OCI-LY3 (cell line): ENCODE data around the gene DNHD1.

Experiments
- EZH2phosphoT487 ChIP-seq: fragments of 200-600 bp; shearing (Covaris generic); IDR thresholded peaks from 2 replicates; pipeline ENCODE4 v1.6.1; 2018; ENCODE audit warnings: antibody characterized with exemption, mixed run types, low read depth
- TF ChIP-seq, protein P1 (sequence below): fragments of 200-600, 300-600 bp; sonication (generic); IDR thresholded peaks from 2 replicates; pipeline ENCODE4 v1.5.1; 2014; ENCODE audit warnings: antibody characterized with exemption, low read length, low read depth

DNA sequence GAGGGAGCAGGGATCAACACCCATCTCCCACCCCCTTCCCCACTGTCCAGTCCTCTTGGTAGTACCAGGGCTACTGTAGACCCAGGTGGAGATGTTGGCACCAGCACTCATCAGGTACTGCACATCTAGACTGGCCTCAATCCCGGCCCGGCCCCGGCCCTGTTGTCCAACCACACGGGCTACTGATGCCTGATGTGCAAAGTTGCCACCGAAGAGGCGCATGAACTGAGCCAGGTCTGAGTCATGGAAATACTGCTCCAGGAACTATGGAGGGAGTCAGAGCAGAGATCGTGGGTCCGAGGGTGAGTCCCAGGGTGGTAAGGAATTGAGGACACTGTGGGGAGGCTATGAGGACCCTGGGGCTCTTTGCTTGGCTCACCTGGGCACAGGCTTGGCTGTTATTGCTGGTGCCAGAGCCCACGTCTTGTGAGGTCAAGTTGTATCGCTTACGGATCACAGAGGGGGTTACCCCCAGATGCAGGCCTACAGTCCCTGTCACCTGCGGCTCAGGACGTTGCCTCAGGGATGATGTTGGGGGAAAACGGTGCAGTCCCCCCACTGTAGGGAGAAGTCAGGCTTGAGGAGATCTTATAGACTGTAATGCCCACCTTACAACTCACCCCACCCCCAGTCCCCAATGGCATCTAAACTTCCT lies 119.6 kb downstream of the DNHD1 start:
- TF ChIP-seq, protein P1, sequence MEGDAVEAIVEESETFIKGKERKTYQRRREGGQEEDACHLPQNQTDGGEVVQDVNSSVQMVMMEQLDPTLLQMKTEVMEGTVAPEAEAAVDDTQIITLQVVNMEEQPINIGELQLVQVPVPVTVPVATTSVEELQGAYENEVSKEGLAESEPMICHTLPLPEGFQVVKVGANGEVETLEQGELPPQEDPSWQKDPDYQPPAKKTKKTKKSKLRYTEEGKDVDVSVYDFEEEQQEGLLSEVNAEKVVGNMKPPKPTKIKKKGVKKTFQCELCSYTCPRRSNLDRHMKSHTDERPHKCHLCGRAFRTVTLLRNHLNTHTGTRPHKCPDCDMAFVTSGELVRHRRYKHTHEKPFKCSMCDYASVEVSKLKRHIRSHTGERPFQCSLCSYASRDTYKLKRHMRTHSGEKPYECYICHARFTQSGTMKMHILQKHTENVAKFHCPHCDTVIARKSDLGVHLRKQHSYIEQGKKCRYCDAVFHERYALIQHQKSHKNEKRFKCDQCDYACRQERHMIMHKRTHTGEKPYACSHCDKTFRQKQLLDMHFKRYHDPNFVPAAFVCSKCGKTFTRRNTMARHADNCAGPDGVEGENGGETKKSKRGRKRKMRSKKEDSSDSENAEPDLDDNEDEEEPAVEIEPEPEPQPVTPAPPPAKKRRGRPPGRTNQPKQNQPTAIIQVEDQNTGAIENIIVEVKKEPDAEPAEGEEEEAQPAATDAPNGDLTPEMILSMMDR = no peak
- no peak for TF ChIP-seq EZH2phosphoT487
